B cell (primary cell): Measurements from ENCODE around the gene ZDHHC4. TPM values are rescaled to one million over a fixed set of nuclear protein-coding genes. Genes with fewer than 3 reads are reported as not detected.

ENCODE experiments used
- ATAC-seq: fragments of 200-7000 bp; cut with Tn5 transposase; one replicate; pipeline ENCODE4 v1.10.0; 2021; ENCODE audit warnings: low read depth, mild to moderate bottlenecking, moderate number of reproducible peaks, moderate library complexity
- CTCF ChIA-PET: fragments of 350-600 bp; sonication (Branson Sonifier 250); formaldehyde crosslinking; loops from one replicate; lab custom pipeline; 2021; ENCODE audit warnings: antibody characterized with exemption, inconsistent platforms; lab: Charles Lee
- POLR2A ChIA-PET: fragments of 350-600 bp; sonication (Branson Sonifier 250); formaldehyde crosslinking; loops from one replicate; lab custom pipeline; 2021; ENCODE audit warnings: antibody characterized with exemption; lab: Charles Lee
- DNase-seq: peaks from one replicate; pipeline ENCODE4 v3.0.0; 2013
- H2AFZ ChIP-seq: 2 replicates; pipeline ENCODE4 v1.6.1; 2012; ENCODE audit warnings: mild to moderate bottlenecking, low read depth, low read length; ENCODE audit not compliant: insufficient read depth, poor library complexity, severe bottlenecking
- H3K27ac ChIP-seq, 2 donors: 1 replicate in 1 of 2; 2 replicates in 1 of 2; pipeline ENCODE4 v1.5.1; 2012 to 2013; ENCODE audit warnings: low read length in 2 of 2, mild to moderate bottlenecking in 2 of 2, moderate library complexity in 1 of 2
- H3K27me3 ChIP-seq, 4 experiments: fragments of 200-600 bp in 1 of 4; sonication (generic) in 1 of 4; replicated peaks in 1 of 4; 1 replicate in 2 of 4; 2 replicates in 2 of 4; pipeline versions ENCODE4 v1.6.1 to v1.7.0; 2013 to 2016; ENCODE audit warnings: low read length in 3 of 4, mild to moderate bottlenecking in 2 of 4, mixed read lengths in 1 of 4, moderate library complexity in 1 of 4; ENCODE audit not compliant: insufficient read depth in 4 of 4, control insufficient read depth in 3 of 4; ENCODE audit errors: control extremely low read depth in 1 of 4
- H3K36me3 ChIP-seq, 2 experiments: replicated peaks in 1 of 2; 1 replicate in 1 of 2; 2 replicates in 1 of 2; pipeline versions ENCODE4 v1.6.1 to v1.7.1; 2013; ENCODE audit warnings: low read length in 1 of 2; ENCODE audit not compliant: insufficient read depth in 2 of 2, control insufficient read depth in 1 of 2; ENCODE audit errors: control extremely low read depth in 1 of 2, extremely low read depth in 1 of 2
- H3K4me1 ChIP-seq, 2 donors: fragments of 200-600 bp in 1 of 2; sonication (generic) in 1 of 2; 1 replicate in 1 of 2; 2 replicates in 1 of 2; pipeline versions ENCODE4 v1.5.1 to v1.6.1; 2013 to 2017; ENCODE audit warnings: low read length in 2 of 2; ENCODE audit not compliant: control insufficient read depth in 2 of 2, insufficient read depth in 2 of 2
- H3K4me2 ChIP-seq: replicated peaks from 2 replicates; pipeline ENCODE3; 2012; ENCODE audit warnings: mild to moderate bottlenecking, low read depth, low read length; ENCODE audit not compliant: poor library complexity, severe bottlenecking
- H3K4me3 ChIP-seq, 5 experiments: fragments of 200-600 bp in 1 of 5; sonication (generic) in 1 of 5; 1 replicate in 3 of 5; 2 replicates in 2 of 5; pipeline versions ENCODE4 v1.5.1 to v1.7.0; 2011 to 2016; ENCODE audit warnings: low read length in 4 of 5, mild to moderate bottlenecking in 4 of 5, low read depth in 2 of 5, control low read depth in 1 of 5, moderate library complexity in 1 of 5; ENCODE audit not compliant: insufficient read depth in 1 of 5; ENCODE audit errors: control extremely low read depth in 1 of 5, extremely low read depth in 1 of 5
- H3K79me2 ChIP-seq: fragments of 200-600 bp; sonication (generic); one replicate; pipeline ENCODE4 v1.6.0; 2016; ENCODE audit warnings: low read length; ENCODE audit not compliant: control insufficient read depth, insufficient read depth
- H3K9ac ChIP-seq: fragments of 200-600 bp; sonication (generic); 2 replicates; pipeline ENCODE4 v1.6.1; 2017; ENCODE audit warnings: mild to moderate bottlenecking, low read length, moderate library complexity
- H3K9me3 ChIP-seq, 3 donors: one replicate each; pipeline versions ENCODE4 v1.6.1 to v1.7.1; 2013; ENCODE audit warnings: low read length in 2 of 3; ENCODE audit not compliant: control insufficient read depth in 2 of 3, insufficient read depth in 1 of 3; ENCODE audit errors: control extremely low read depth in 1 of 3
- H4K20me1 ChIP-seq: 2 replicates; pipeline ENCODE4 v1.6.0; 2012; ENCODE audit warnings: mild to moderate bottlenecking, low read length; ENCODE audit not compliant: insufficient read depth, control insufficient read depth, poor library complexity, severe bottlenecking
- H3K27ac Mint-ChIP-seq: one replicate; pipeline ENCODE4 v1.8.0; 2021; ENCODE audit warnings: mixed read lengths
- H3K27me3 Mint-ChIP-seq: one replicate; pipeline ENCODE4 v1.8.0; 2021; ENCODE audit warnings: mixed read lengths
- H3K4me1 Mint-ChIP-seq: one replicate; pipeline ENCODE4 v1.8.0; 2021; ENCODE audit warnings: mixed read lengths
- H3K4me3 Mint-ChIP-seq: one replicate; pipeline ENCODE4 v1.8.0; 2021; ENCODE audit warnings: mixed read lengths
- H3K9me3 Mint-ChIP-seq: one replicate; pipeline ENCODE4 v1.8.0; 2022; ENCODE audit warnings: mixed read lengths; ENCODE audit not compliant: insufficient read depth
- EZH2 ChIP-seq: IDR thresholded peaks from 2 replicates; pipeline ENCODE4 v1.6.1; 2012; ENCODE audit warnings: borderline replicate concordance, low read depth, mild to moderate bottlenecking, moderate library complexity, low read length; ENCODE audit not compliant: insufficient read depth, poor library complexity, severe bottlenecking
- WGBS: methylation state at CpG from one replicate; pipeline ENCODE4 v1.1.5; 2013; ENCODE audit warnings: missing lambda C conversion rate; ENCODE audit not compliant: insufficient coverage; 5-methylcytosine and 5-hydroxymethylcytosine counted together
- intact Hi-C: fragments of 100-400 bp; cut with micrococcal nuclease; formaldehyde crosslinking; loops from one replicate; pipeline ENCODE4 v1.10.0; 2022
- polyA plus RNA-seq: library from polyadenylated mRNA; depleted of rRNA; stranded (reverse); fragments of >200 nt; gene quantifications from 2 replicates; pipeline ENCODE4 v1.2.3, GENCODE V29; 2012
- total RNA-seq, 2 donors: library from RNA; stranded (reverse); fragments of 120-200 nt in 1 of 2; gene quantifications; 1 replicate in 1 of 2; 2 replicates in 1 of 2; pipeline versions ENCODE4 v1.2.3 to v1.2.4, GENCODE V29; 2013 to 2022
- TF ChIP-seq, protein P1 (sequence below): fragments of 200-600 bp; IDR thresholded peaks from one replicate; pipeline ENCODE4 v1.8.0; 2022; ENCODE audit warnings: antibody characterized with exemption, mild to moderate bottlenecking

Gene ZDHHC4
- total and polyA plus RNA-seq, 2 donors (not counting 1 experiment from before 2014, with no cell fraction given): 38.5 to 42.0 TPM

DNA sequence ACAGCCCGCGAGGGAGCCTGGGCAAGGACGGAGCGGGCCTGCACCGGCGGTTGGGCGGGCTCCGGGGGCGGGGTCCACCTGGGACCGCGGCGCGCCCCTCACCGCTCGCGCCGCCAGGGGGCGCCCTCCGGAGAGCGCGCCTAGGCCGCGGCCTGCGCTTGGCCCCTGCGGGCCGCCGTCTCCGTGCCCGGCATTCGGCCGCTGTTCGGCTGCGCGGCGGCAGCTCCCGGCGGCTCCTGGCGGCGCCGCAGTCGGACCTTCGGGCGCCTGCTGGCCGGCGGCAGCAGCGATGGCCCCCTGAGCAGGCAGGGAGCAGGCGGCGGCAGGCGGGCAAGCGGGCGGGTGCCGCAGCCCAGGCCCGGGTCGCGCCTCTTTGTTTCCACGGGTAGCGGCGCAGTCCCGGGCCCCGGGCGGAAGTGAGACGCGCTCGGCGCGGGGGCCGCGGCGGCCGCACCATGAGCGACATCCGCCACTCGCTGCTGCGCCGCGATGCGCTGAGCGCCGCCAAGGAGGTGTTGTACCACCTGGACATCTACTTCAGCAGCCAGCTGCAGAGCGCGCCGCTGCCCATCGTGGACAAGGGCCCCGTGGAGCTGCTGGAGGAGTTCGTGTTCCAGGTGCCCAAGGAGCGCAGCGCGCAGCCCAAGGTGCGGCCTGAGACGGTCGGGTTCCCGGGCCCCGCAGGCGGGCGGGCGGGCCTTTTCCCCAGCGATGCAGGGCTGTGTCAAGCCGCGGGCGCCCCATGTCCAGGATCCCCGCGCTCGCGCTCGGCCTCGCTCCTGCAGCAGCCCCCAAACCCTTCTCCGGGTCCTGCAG is 12.8 kb downstream of the ZDHHC4 start, which contains the start of gene INTS15:
Gene INTS15, plus strand, starts transcription at position 193 of the 816 bp plus-strand sequence. Its CDS starts 263 bp downstream, at position 456.
- under 1% methylated on average over 107 of the region's 107 CpGs for WGBS
- H3K27me3 ChIP-seq: no peaks in the 10 kb centered on the region
- CTCF ChIA-PET: interaction anchor here (0.7 to 2.0 kb wide), 18 partner anchors 10 to 593 kb away, joined by 3 to 6 read pairs (median 4); partner anchors contain the start of gene DAGLB
- no peak for TF ChIP-seq EZH2
- TF ChIP-seq, protein P1, sequence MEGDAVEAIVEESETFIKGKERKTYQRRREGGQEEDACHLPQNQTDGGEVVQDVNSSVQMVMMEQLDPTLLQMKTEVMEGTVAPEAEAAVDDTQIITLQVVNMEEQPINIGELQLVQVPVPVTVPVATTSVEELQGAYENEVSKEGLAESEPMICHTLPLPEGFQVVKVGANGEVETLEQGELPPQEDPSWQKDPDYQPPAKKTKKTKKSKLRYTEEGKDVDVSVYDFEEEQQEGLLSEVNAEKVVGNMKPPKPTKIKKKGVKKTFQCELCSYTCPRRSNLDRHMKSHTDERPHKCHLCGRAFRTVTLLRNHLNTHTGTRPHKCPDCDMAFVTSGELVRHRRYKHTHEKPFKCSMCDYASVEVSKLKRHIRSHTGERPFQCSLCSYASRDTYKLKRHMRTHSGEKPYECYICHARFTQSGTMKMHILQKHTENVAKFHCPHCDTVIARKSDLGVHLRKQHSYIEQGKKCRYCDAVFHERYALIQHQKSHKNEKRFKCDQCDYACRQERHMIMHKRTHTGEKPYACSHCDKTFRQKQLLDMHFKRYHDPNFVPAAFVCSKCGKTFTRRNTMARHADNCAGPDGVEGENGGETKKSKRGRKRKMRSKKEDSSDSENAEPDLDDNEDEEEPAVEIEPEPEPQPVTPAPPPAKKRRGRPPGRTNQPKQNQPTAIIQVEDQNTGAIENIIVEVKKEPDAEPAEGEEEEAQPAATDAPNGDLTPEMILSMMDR: peak; percentile 74
- peak within 1 kb of the TSS; percentile 83 for H3K9ac ChIP-seq
- H3K4me3 ChIP-seq: peak within 1 kb of the TSS; percentile 45 to 82 (median 74)
- H4K20me1 ChIP-seq: peaks cover 11% of the 10 kb centered on the region
- no peaks in the 10 kb centered on the region for H3K27me3 Mint-ChIP-seq
- peak within 1 kb of the TSS; percentile 90 for H2AFZ ChIP-seq
- peak; percentile 91 for ATAC-seq
- peaks cover 15 to 19% of the 10 kb centered on the region in 2 donors for H3K4me1 ChIP-seq
- H3K4me2 ChIP-seq: peak within 1 kb of the TSS; percentile 96
- peaks cover 38% of the 10 kb centered on the region for H3K79me2 ChIP-seq
- H3K9me3 ChIP-seq: no peaks in the 10 kb centered on the region
- peaks cover 3 to 57% of the 10 kb centered on the region in 2 experiments for H3K36me3 ChIP-seq
- peak within 1 kb of the TSS; percentile 88 for H3K4me3 Mint-ChIP-seq
- peaks cover 13% of the 10 kb centered on the region for H3K4me1 Mint-ChIP-seq
- no peaks in the 10 kb centered on the region for H3K9me3 Mint-ChIP-seq
- H3K27ac ChIP-seq: peak within 1 kb of the TSS; percentile 54 to 76
- POLR2A ChIA-PET: interaction anchor here (1.2 kb wide), 1 partner anchor 13 kb away, joined by 6 read pairs; the partner anchor contains the start of gene ZDHHC4
- intact Hi-C loops: loop anchor here (1.0 to 5.0 kb wide), 4 partner anchors 13 to 267 kb away; partner anchors contain the start of genes ZDHHC4, ZNF12 and ZNF316
- peak within 1 kb of the TSS; percentile 88 for H3K27ac Mint-ChIP-seq
- peak; percentile 94 for DNase-seq
